SW480 (cell line): ENCODE data around the gene USP40.

Source experiments
- DNase-seq: peaks from one replicate; pipeline ENCODE4 v3.0.0-alpha.2; 2016; ENCODE audit warnings: low spot score

USP40 gene

GRCh38 chr2:233553366-233553765 is 13.2 kb downstream of the USP40 start:
- DNase-seq = no peak

- DNase-seq = no peak
Measured at GRCh38 chr2:233551491-233551890, 15.1 kb downstream of the USP40 start.

GRCh38 chr2:233546774-233547173 is 19.8 kb downstream of the USP40 start:
- no peak for DNase-seq

GRCh38 chr2:233546101-233546500 is 20.5 kb downstream of the USP40 start:
- DNase-seq = no peak

GRCh38 chr2:233544200-233544610 is 22.4 kb downstream of the USP40 start:
- DNase-seq = no peak

GRCh38 chr2:233542507-233542906 is 24.1 kb downstream of the USP40 start:
- no peak for DNase-seq

- no peak for DNase-seq
Measured at GRCh38 chr2:233538741-233539140, 27.8 kb downstream of the USP40 start.

- DNase-seq = no peak
Measured at GRCh38 chr2:233535271-233535670, 31.3 kb downstream of the USP40 start.

- no peak for DNase-seq
Measured at GRCh38 chr2:233532971-233533370, 33.6 kb downstream of the USP40 start.

GRCh38 chr2:233531955-233532354 is 34.6 kb downstream of the USP40 start:
- DNase-seq = no peak

GRCh38 chr2:233530381-233530780 is 36.2 kb downstream of the USP40 start:
- DNase-seq = no peak

GRCh38 chr2:233528182-233528581 is 38.4 kb downstream of the USP40 start:
- no peak for DNase-seq

GRCh38 chr2:233525791-233526190 is 40.8 kb downstream of the USP40 start:
- no peak for DNase-seq

GRCh38 chr2:233519787-233520611 is 46.6 kb downstream of the USP40 start:
- DNase-seq = no peak

- no peak for DNase-seq
Measured at GRCh38 chr2:233513953-233514655, 52.5 kb downstream of the USP40 start.

- no peak for DNase-seq
Measured at GRCh38 chr2:233503947-233504637, 62.5 kb downstream of the USP40 start.

GRCh38 chr2:233503481-233503880 is 63.1 kb downstream of the USP40 start:
- DNase-seq = no peak

GRCh38 chr2:233501198-233502076 is 65.1 kb downstream of the USP40 start:
- DNase-seq = no peak

GRCh38 chr2:233499928-233500327 is 66.7 kb downstream of the USP40 start:
- DNase-seq = no peak

- no peak for DNase-seq
Measured at GRCh38 chr2:233498126-233498525, 68.5 kb downstream of the USP40 start.

- no peak for DNase-seq
Measured at GRCh38 chr2:233497692-233498091, 68.9 kb downstream of the USP40 start.
